ENCODE data around the gene IL1RAP. TPM values are rescaled to one million over a fixed set of nuclear protein-coding genes. Genes with fewer than 3 reads are reported as not detected.

The IL1RAP gene
- total RNA-seq, 1 donor from 2014 or later: 7.7 TPM

GRCh38 chr3:190608850-190609589 lies 95.1 kb downstream of the IL1RAP start:
- DNase-seq (ENCODE audit: low read depth): no peak
- no peak for TF ChIP-seq CTCF (conservative IDR thresholded peaks at IDR 0.05; ENCODE audit: low read depth, low read length)
- H3K4me3 ChIP-seq (ENCODE audit: low read depth, low read length): no peak overlapping the region

GRCh38 chr3:190614226-190615059 lies 100.6 kb downstream of the IL1RAP start:
- no peak overlapping the region for H3K4me3 ChIP-seq (ENCODE audit: low read depth, low read length)
- DNase-seq (ENCODE audit: low read depth): no peak
- no peak for TF ChIP-seq CTCF (conservative IDR thresholded peaks at IDR 0.05; ENCODE audit: low read depth, low read length)

GRCh38 chr3:190615060-190615384 lies 101.1 kb downstream of the IL1RAP start:
- no peak for TF ChIP-seq CTCF (conservative IDR thresholded peaks at IDR 0.05; ENCODE audit: low read depth, low read length)
- H3K4me3 ChIP-seq (ENCODE audit: low read depth, low read length): no peak overlapping the region
- no peak for DNase-seq (ENCODE audit: low read depth)

- H3K4me3 ChIP-seq (ENCODE audit: low read depth, low read length): no peak overlapping the region
- no peak for TF ChIP-seq CTCF (conservative IDR thresholded peaks at IDR 0.05; ENCODE audit: low read depth, low read length)
- DNase-seq (ENCODE audit: low read depth): no peak
These were observed 101.7 kb downstream of the IL1RAP start for GRCh38 chr3:190615607-190616006.

- TF ChIP-seq CTCF (conservative IDR thresholded peaks at IDR 0.05; ENCODE audit: low read depth, low read length): no peak
- H3K4me3 ChIP-seq (ENCODE audit: low read depth, low read length): no peak overlapping the region
- DNase-seq (ENCODE audit: low read depth): no peak
These were observed 102.8 kb downstream of the IL1RAP start for GRCh38 chr3:190616637-190617036.

- DNase-seq (ENCODE audit: low read depth): peak; percentile 23
- no peak for TF ChIP-seq CTCF (conservative IDR thresholded peaks at IDR 0.05; ENCODE audit: low read depth, low read length)
- H3K4me3 ChIP-seq (ENCODE audit: low read depth, low read length): no peak overlapping the region
These were observed 103.3 kb downstream of the IL1RAP start for GRCh38 chr3:190617185-190617584.

Measured in epithelial cell of proximal tubule (primary cell).